ENCODE measurements around the gene PDE4B.

DNA sequence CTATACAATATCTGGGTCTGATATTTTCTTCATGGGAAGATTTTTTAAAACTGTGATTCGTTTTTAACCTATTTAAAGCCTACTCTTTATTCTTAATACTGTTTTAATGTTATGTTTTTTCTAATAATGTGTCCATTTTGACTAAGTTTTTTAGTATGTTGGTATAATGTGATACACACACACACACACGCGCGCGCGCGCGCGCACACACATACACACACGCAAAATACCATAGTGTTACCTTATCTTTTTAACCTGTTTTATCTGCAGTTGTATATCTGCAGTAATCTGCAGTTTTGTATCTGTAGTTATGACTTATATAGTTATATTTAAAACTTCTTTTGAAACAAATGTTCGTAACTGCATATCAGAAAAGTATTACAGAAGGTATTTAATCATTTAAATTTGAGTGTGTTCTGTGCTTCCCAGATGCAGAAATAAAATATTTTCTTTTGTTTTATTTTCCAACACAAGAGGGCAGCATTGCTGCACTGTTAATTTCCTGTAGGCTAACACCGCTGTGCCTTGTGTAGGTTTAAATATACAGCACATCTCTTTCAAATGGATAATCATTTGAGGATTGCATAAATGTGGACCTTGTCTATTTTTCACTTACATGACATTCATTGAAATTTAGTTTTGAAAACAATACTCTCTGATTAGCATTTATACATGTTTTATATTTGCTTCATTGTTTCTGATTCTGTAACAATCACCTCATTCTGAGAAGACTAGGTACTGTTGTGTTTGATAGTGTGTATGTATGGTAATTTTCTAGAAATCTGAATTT lies 166.1 kb downstream of the PDE4B start:
- TF ChIP-seq, protein P1, sequence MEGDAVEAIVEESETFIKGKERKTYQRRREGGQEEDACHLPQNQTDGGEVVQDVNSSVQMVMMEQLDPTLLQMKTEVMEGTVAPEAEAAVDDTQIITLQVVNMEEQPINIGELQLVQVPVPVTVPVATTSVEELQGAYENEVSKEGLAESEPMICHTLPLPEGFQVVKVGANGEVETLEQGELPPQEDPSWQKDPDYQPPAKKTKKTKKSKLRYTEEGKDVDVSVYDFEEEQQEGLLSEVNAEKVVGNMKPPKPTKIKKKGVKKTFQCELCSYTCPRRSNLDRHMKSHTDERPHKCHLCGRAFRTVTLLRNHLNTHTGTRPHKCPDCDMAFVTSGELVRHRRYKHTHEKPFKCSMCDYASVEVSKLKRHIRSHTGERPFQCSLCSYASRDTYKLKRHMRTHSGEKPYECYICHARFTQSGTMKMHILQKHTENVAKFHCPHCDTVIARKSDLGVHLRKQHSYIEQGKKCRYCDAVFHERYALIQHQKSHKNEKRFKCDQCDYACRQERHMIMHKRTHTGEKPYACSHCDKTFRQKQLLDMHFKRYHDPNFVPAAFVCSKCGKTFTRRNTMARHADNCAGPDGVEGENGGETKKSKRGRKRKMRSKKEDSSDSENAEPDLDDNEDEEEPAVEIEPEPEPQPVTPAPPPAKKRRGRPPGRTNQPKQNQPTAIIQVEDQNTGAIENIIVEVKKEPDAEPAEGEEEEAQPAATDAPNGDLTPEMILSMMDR (IDR thresholded peaks at IDR 0.05; ENCODE audit: poor library complexity, severe bottlenecking), result peak; percentile 90
- TF ChIP-seq POLR2AphosphoS5 (IDR thresholded peaks at IDR 0.05) (no peak), EP300 (conservative IDR thresholded peaks at IDR 0.05; ENCODE audit: poor library complexity, severe bottlenecking) (no peak), EZH2 (IDR thresholded peaks at IDR 0.05; ENCODE audit: borderline replicate concordance, insufficient read depth, low read length, poor library complexity, severe bottlenecking) (no peak)
- TF ChIP-seq, protein P2, sequence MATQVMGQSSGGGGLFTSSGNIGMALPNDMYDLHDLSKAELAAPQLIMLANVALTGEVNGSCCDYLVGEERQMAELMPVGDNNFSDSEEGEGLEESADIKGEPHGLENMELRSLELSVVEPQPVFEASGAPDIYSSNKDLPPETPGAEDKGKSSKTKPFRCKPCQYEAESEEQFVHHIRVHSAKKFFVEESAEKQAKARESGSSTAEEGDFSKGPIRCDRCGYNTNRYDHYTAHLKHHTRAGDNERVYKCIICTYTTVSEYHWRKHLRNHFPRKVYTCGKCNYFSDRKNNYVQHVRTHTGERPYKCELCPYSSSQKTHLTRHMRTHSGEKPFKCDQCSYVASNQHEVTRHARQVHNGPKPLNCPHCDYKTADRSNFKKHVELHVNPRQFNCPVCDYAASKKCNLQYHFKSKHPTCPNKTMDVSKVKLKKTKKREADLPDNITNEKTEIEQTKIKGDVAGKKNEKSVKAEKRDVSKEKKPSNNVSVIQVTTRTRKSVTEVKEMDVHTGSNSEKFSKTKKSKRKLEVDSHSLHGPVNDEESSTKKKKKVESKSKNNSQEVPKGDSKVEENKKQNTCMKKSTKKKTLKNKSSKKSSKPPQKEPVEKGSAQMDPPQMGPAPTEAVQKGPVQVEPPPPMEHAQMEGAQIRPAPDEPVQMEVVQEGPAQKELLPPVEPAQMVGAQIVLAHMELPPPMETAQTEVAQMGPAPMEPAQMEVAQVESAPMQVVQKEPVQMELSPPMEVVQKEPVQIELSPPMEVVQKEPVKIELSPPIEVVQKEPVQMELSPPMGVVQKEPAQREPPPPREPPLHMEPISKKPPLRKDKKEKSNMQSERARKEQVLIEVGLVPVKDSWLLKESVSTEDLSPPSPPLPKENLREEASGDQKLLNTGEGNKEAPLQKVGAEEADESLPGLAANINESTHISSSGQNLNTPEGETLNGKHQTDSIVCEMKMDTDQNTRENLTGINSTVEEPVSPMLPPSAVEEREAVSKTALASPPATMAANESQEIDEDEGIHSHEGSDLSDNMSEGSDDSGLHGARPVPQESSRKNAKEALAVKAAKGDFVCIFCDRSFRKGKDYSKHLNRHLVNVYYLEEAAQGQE (IDR thresholded peaks at IDR 0.05; ENCODE audit: borderline replicate concordance), result no peak

Measured in neural cell (in vitro differentiated cells).